GM20000 (cell line): Measurements from ENCODE around the gene PRKN.

Source experiments
- DNase-seq: peaks from one replicate; pipeline ENCODE4 v3.0.0; 2012; ENCODE audit warnings: low spot score
- CTCF ChIP-seq: IDR thresholded peaks from 2 replicates; pipeline ENCODE4 v1.5.1; 2012; ENCODE audit warnings: mild to moderate bottlenecking, control low read depth; ENCODE audit errors: extremely low read depth, missing control alignments

The PRKN gene

GRCh38 chr6:162613310-162613709 is 114.3 kb downstream of the PRKN start:
- no peak for TF ChIP-seq CTCF
- no peak for DNase-seq

DNA sequence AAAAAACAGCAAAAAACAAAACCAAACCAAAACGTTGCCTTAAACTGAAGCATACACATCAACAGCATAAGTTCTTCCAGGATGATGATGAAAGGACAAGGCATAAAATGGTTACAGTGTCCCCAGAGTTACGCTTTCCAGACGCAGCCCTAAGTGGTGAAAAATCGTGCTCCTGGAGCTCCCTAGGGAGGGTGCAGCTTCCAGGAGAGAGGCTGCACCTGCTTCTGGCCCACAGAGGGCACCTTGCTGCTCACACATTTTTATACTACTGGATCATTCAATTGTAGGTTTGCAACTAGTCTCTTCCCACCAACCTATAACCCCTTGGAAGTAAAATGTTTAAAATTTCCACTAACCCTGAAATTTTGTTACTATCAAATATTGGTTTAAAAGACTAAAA is 115.0 kb downstream of the PRKN start:
- no peak for DNase-seq
- no peak for TF ChIP-seq CTCF

DNA sequence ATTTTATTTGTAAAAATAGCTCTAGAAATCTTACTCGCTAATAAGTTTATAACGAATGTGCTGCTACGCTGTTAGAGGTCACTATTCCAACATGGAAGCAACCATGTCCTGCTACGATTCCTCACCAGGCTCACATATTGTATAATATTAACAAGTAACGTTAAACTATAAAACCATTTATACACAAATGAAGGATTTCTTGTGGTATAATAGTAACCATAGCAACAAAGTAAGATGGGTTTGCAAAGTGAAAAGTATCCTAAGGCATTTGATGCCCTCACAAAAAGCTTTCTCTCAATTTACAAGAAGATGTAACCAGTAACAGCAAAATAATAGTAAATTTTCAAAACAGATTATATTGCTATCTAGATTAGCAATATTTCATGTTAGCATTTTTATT is 117.2 kb downstream of the PRKN start:
- no peak for TF ChIP-seq CTCF
- no peak for DNase-seq

- no peak for TF ChIP-seq CTCF
- no peak for DNase-seq
These were observed 121.7 kb downstream of the PRKN start for GRCh38 chr6:162605881-162606280.

- TF ChIP-seq CTCF: no peak
- no peak for DNase-seq
These were observed 124.1 kb downstream of the PRKN start for GRCh38 chr6:162603231-162604015.

DNA sequence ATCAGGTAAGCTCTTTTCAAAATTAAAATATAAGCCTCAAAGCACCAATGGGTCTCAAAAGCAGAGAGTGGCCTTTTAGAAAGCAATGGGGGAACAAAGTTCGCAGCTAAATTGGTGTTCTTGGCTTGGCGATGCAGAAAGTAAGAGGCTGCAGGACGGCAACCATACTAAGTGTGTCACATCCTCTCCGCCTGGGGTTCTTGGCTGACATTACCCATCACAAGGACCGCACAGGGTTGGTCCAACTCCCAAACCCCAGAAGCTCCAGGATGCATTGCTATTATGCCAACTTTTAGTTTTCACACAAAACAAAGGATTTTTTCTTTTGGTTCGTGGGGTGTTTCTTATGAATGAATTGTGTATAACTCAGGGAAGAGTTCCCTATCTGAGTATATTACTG is 124.8 kb downstream of the PRKN start:
- no peak for TF ChIP-seq CTCF
- no peak for DNase-seq

GRCh38 chr6:162596676-162597075 is 130.9 kb downstream of the PRKN start:
- no peak for TF ChIP-seq CTCF
- no peak for DNase-seq
